Ureter (tissue), 1 donor: Measurements from ENCODE around the gene PPL. TPM values are rescaled to one million over a fixed set of nuclear protein-coding genes. Genes with fewer than 3 reads are reported as not detected.
A peak's percentile ranks its signal among the peaks of the same experiment; 100 is the strongest.
"Not testable (repeated sequence)": the region's sequence is repeated elsewhere in the genome, so short reads cannot be mapped to it uniquely, and the experiment has no call there.

Experiments used
- DNase-seq: peaks from one replicate; pipeline ENCODE4 v3.0.0-alpha.2; 2020; ENCODE audit warnings: low spot score
- total RNA-seq: library from RNA; stranded (reverse); gene quantifications from one replicate; pipeline ENCODE4 v1.2.4, GENCODE V29; 2023
- donor health status: DM: yes; HTN: yes; CAD: no.

PPL gene
- 108 TPM for total RNA-seq

GRCh38 chr16:4936991-4937781 lies at the start of gene PPL:
PPL (minus strand) TSS chr16:4937148; CDS start chr16:4937045, 103 bp downstream.
- DNase-seq = peak; percentile 89

- DNase-seq = no peak
These were observed 47.4 kb upstream of the PPL start for GRCh38 chr16:4984174-4984990.

- no peak for DNase-seq
These were observed 45.3 kb upstream of the PPL start for GRCh38 chr16:4982056-4982867.

- DNase-seq = no peak
These were observed 44.5 kb upstream of the PPL start for GRCh38 chr16:4981473-4981872.

- no peak for DNase-seq
These were observed 43.7 kb upstream of the PPL start for GRCh38 chr16:4980691-4981090.

GRCh38 chr16:4979736-4980660 lies 43.0 kb upstream of the PPL start:
- no peak for DNase-seq

GRCh38 chr16:4979164-4979563 lies 42.2 kb upstream of the PPL start:
- no peak for DNase-seq

- DNase-seq = no peak
These were observed 39.7 kb upstream of the PPL start for GRCh38 chr16:4976611-4977145.

GRCh38 chr16:4976079-4976478 lies 39.1 kb upstream of the PPL start:
- DNase-seq = no peak

GRCh38 chr16:4972938-4973587 lies 36.1 kb upstream of the PPL start:
- DNase-seq = no peak

- DNase-seq = no peak
These were observed 33.1 kb upstream of the PPL start for GRCh38 chr16:4970010-4970409.

- no peak for DNase-seq
These were observed 32.0 kb upstream of the PPL start for GRCh38 chr16:4968879-4969483.

- not testable (repeated sequence) for DNase-seq
These were observed 31.3 kb upstream of the PPL start for GRCh38 chr16:4968278-4968677.

- no peak for DNase-seq
These were observed 29.9 kb upstream of the PPL start for GRCh38 chr16:4966736-4967453.

GRCh38 chr16:4963527-4963926 lies 26.6 kb upstream of the PPL start:
- not testable (repeated sequence) for DNase-seq

- DNase-seq = no peak
These were observed 25.8 kb upstream of the PPL start for GRCh38 chr16:4962716-4963115.

- no peak for DNase-seq
These were observed 23.6 kb upstream of the PPL start for GRCh38 chr16:4960579-4960978.

GRCh38 chr16:4958510-4959438 lies 21.8 kb upstream of the PPL start:
- no peak for DNase-seq
